ENCODE results near the gene GLI1. TPM values are rescaled to one million over a fixed set of nuclear protein-coding genes. Genes with fewer than 3 reads are reported as not detected.

GLI1 gene
- total RNA-seq, 1 experiment from 2014 or later: 6.4 TPM

GRCh38 chr12:57470970-57471656, 11.5 kb downstream of the GLI1 start:
- DNase-seq (ENCODE audit: low spot score): no peak
- in situ Hi-C loops (cut with HindIII; ENCODE audit: low sequenced_read_pairs): no loop called here

GRCh38 chr12:57471661-57472060, 12.1 kb downstream of the GLI1 start:
- no peak for DNase-seq (ENCODE audit: low spot score)
- in situ Hi-C loops (cut with HindIII; ENCODE audit: low sequenced_read_pairs): no loop called here

GRCh38 chr12:57472391-57472790, 12.8 kb downstream of the GLI1 start:
- no peak for DNase-seq (ENCODE audit: low spot score)
- in situ Hi-C loops (cut with HindIII; ENCODE audit: low sequenced_read_pairs): no loop called here

- in situ Hi-C loops (cut with HindIII; ENCODE audit: low sequenced_read_pairs): no loop called here
- DNase-seq (ENCODE audit: low spot score): peak; percentile 41
These were observed 13.8 kb downstream of the GLI1 start for GRCh38 chr12:57473392-57473791.

- no peak for DNase-seq (ENCODE audit: low spot score)
- in situ Hi-C loops (cut with HindIII; ENCODE audit: low sequenced_read_pairs): no loop called here
These were observed 14.3 kb downstream of the GLI1 start for GRCh38 chr12:57473886-57474285.

GRCh38 chr12:57474430-57474829, 14.8 kb downstream of the GLI1 start:
- no peak for DNase-seq (ENCODE audit: low spot score)
- in situ Hi-C loops (cut with HindIII; ENCODE audit: low sequenced_read_pairs): no loop called here

GRCh38 chr12:57474862-57475261, 15.3 kb downstream of the GLI1 start:
- peak; percentile 85 for DNase-seq (ENCODE audit: low spot score)
- in situ Hi-C loops (cut with HindIII; ENCODE audit: low sequenced_read_pairs): no loop called here

- peak; percentile 49 for DNase-seq (ENCODE audit: low spot score)
- in situ Hi-C loops (cut with HindIII; ENCODE audit: low sequenced_read_pairs): no loop called here
These were observed 15.9 kb downstream of the GLI1 start for GRCh38 chr12:57475271-57476161.

GRCh38 chr12:57476162-57476992, 16.8 kb downstream of the GLI1 start:
- DNase-seq (ENCODE audit: low spot score): no peak

GRCh38 chr12:57476993-57477709, 17.6 kb downstream of the GLI1 start:
- in situ Hi-C loops (cut with HindIII; ENCODE audit: low sequenced_read_pairs): no loop called here
- DNase-seq (ENCODE audit: low spot score): no peak

More at GRCh38 chr12:57476162-57476992, 16.8 kb downstream of the GLI1 start:
- in situ Hi-C loops (cut with HindIII; ENCODE audit: low sequenced_read_pairs): no loop called here

- in situ Hi-C loops (cut with HindIII; ENCODE audit: low sequenced_read_pairs): no loop called here
- no peak for DNase-seq (ENCODE audit: low spot score)
These were observed 18.4 kb downstream of the GLI1 start for GRCh38 chr12:57477710-57478681.

- in situ Hi-C loops (cut with HindIII; ENCODE audit: low sequenced_read_pairs): no loop called here
- no peak for DNase-seq (ENCODE audit: low spot score)
These were observed 19.4 kb downstream of the GLI1 start for GRCh38 chr12:57479043-57479375.

GRCh38 chr12:57479376-57480115, 20.0 kb downstream of the GLI1 start, which contains the start of gene ARHGAP9:
ARHGAP9 (minus strand) TSS chr12:57479866; CDS start chr12:57479406, 460 bp downstream.
- no peak for DNase-seq (ENCODE audit: low spot score)
- in situ Hi-C loops (cut with HindIII; ENCODE audit: low sequenced_read_pairs): no loop called here

- no peak for DNase-seq (ENCODE audit: low spot score)
These were observed 22.1 kb downstream of the GLI1 start for GRCh38 chr12:57481671-57482070.

GRCh38 chr12:57483466-57483865, 23.9 kb downstream of the GLI1 start:
- DNase-seq (ENCODE audit: low spot score): no peak
- in situ Hi-C loops (cut with HindIII; ENCODE audit: low sequenced_read_pairs): no loop called here

More at GRCh38 chr12:57481671-57482070, 22.1 kb downstream of the GLI1 start:
- in situ Hi-C loops (cut with HindIII; ENCODE audit: low sequenced_read_pairs): no loop called here

GRCh38 chr12:57485695-57486094, 26.1 kb downstream of the GLI1 start:
- no peak for DNase-seq (ENCODE audit: low spot score)
- in situ Hi-C loops (cut with HindIII; ENCODE audit: low sequenced_read_pairs): no loop called here

GRCh38 chr12:57487055-57487596, 27.5 kb downstream of the GLI1 start:
- DNase-seq (ENCODE audit: low spot score): no peak
- in situ Hi-C loops (cut with HindIII; ENCODE audit: low sequenced_read_pairs): no loop called here

Data from G401 (cell line).